NOMO-1 treated with DMSO at 0.1 percent for 48 hours (cell line): ENCODE results near the gene CACNB2.

Source experiments
- DNase-seq: peaks from one replicate; lab custom pipeline; 2025; ENCODE audit not compliant: unreplicated experiment; lab: John Stamatoyannopoulos, UW

CACNB2 gene

GRCh38 chr10:18399158-18399557, 258.9 kb downstream of the CACNB2 start:
- no peak for DNase-seq

GRCh38 chr10:18400201-18400905, 260.1 kb downstream of the CACNB2 start:
- DNase-seq = peak; percentile 6

- no peak for DNase-seq
Measured at GRCh38 chr10:18400906-18401245, 260.7 kb downstream of the CACNB2 start.

- no peak for DNase-seq
Measured at GRCh38 chr10:18401416-18402195, 261.4 kb downstream of the CACNB2 start.

GRCh38 chr10:18402853-18403252, 262.6 kb downstream of the CACNB2 start:
- DNase-seq = no peak

- no peak for DNase-seq
Measured at GRCh38 chr10:18404530-18404929, 264.3 kb downstream of the CACNB2 start.

GRCh38 chr10:18406136-18406535, 265.9 kb downstream of the CACNB2 start:
- DNase-seq = no peak

GRCh38 chr10:18409599-18410397, 269.6 kb downstream of the CACNB2 start:
- peak; percentile 3 for DNase-seq

- no peak for DNase-seq
Measured at GRCh38 chr10:18414061-18414460, 273.8 kb downstream of the CACNB2 start.

- no peak for DNase-seq
Measured at GRCh38 chr10:18417950-18418527, 277.8 kb downstream of the CACNB2 start.

- DNase-seq = peak; percentile 95
Measured at GRCh38 chr10:18418541-18419215, 278.5 kb downstream of the CACNB2 start.

GRCh38 chr10:18419945-18420344, 279.7 kb downstream of the CACNB2 start:
- DNase-seq = no peak

GRCh38 chr10:18421726-18422293, 281.6 kb downstream of the CACNB2 start:
- DNase-seq = no peak

- DNase-seq = no peak
Measured at GRCh38 chr10:18423058-18423637, 282.9 kb downstream of the CACNB2 start.

- DNase-seq = no peak
Measured at GRCh38 chr10:18424200-18424599, 284.0 kb downstream of the CACNB2 start.

GRCh38 chr10:18429335-18429734, 289.1 kb downstream of the CACNB2 start:
- no peak for DNase-seq

- no peak for DNase-seq
Measured at GRCh38 chr10:18436902-18437301, 296.7 kb downstream of the CACNB2 start.

- DNase-seq = no peak
Measured at GRCh38 chr10:18437486-18437885, 297.3 kb downstream of the CACNB2 start.

GRCh38 chr10:18438361-18439126, 298.3 kb downstream of the CACNB2 start:
- no peak for DNase-seq
